ENCODE measurements around the gene RO60. TPM values are rescaled to one million over a fixed set of nuclear protein-coding genes. Genes with fewer than 3 reads are reported as not detected.

RO60 gene
- total and polyA plus RNA-seq, 2 of the 4 experiments (the other 2 are of a cell fraction) = 10.9 to 161 TPM

DNA sequence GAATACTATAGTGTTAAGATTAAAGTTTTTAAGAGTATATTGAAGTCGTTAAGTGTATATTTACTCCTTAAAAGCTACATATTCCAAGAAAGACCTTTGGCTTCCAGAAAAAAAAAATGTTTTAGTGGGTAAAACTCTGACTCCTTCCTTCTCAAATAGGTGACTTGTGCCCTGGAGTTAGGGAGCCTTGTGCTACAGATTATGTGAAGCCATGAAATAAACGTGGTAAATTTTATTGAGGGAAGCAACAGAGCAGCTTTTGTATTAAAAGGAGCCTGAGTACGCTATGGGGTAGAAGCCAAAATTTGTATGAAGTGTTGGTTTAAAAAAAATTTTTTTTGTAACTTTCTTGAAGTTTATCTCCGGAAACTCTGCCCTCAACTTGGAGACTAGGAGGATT, 994 bp downstream of the RO60 start:
- no peak for DNase-seq
- CTCF ChIA-PET = no interaction called here
- intact Hi-C loops (cut with micrococcal nuclease) (no loop called here), in situ Hi-C loops (cut with MboI; ENCODE audit: low sequenced_read_pairs) (no loop called here), dilution Hi-C loops (cut with HindIII; ENCODE audit: low sequenced_read_pairs, unreplicated experiment) (no loop called here)
- Histone ChIP-seq H3K36me3 (ENCODE audit: control insufficient read depth, insufficient read depth, low read length) (no peaks in the 10 kb centered on the region), H3K56ac (ENCODE audit: extremely low read depth, insufficient read depth, low read length) (peak overlapping the region; percentile 25; the same call in 1 of the 2 replicates), H3K4me2 (ENCODE audit: low read depth, low read length) (peak overlapping the region; percentile 83), H4K5ac (ENCODE audit: low read depth, low read length) (no peak overlapping the region), H4K20me1 (ENCODE audit: insufficient read depth, low read length) (peaks cover 15% of the 10 kb centered on the region; the same call in 1 of the 2 replicates), H3K79me1 (ENCODE audit: low read depth in 1 of 2, low read length in 2 of 2) (peaks cover 5 to 38% of the 10 kb centered on the region in 2 experiments; a peak in 2 of 4 replicates), H2BK15ac (ENCODE audit: low read depth, low read length) (no peak overlapping the region), H4K91ac (ENCODE audit: insufficient read depth, low read depth, low read length) (0 out of 2 replicates have a peak overlapping the region, but pooled peaks have one; percentile 4), H3K18ac (ENCODE audit: low read depth, low read length) (no peak overlapping the region), H2BK120ac (ENCODE audit: low read depth, low read length) (no peak overlapping the region), H4K8ac (ENCODE audit: low read depth in 2 of 2, low read length in 2 of 2) (no peak overlapping the region; a peak in 1 of 4 replicates), H2AK9ac (replicated peaks; ENCODE audit: low read depth, low read length, poor library complexity) (no peak overlapping the region), H3K14ac (replicated peaks; ENCODE audit: low read depth, low read length) (0 out of 2 replicates have a peak overlapping the region, but pooled peaks have one; percentile 5), H3K4me1 (ENCODE audit: control insufficient read depth, insufficient read depth, low read length) (peaks cover 2% of the 10 kb centered on the region; the same call in 1 of the 2 replicates), H3K4ac (ENCODE audit: low read depth, low read length) (peak overlapping the region; percentile 27; the same call in 1 of the 2 replicates), H3K4me3 (ENCODE audit: insufficient read depth, low read depth, low read length) (peak overlapping the region; percentile 82), H3K9me1 (ENCODE audit: insufficient read depth, low read length) (peaks cover 6% of the 10 kb centered on the region), H3K27me3 (ENCODE audit: control insufficient read depth, insufficient read depth, low read length) (no peaks in the 10 kb centered on the region), H2BK5ac (ENCODE audit: low read depth, low read length, poor library complexity, severe bottlenecking) (peak overlapping the region; percentile 37), H2AK5ac (ENCODE audit: low read depth, low read length) (no peak overlapping the region), H3K9ac (ENCODE audit: low read depth, low read length) (peak overlapping the region; percentile 79; the same call in 1 of the 2 replicates), H3K27ac (ENCODE audit: insufficient read depth, low read length) (peak overlapping the region; percentile 16; the same call in 1 of the 2 replicates), H3K9me3 (ENCODE audit: control insufficient read depth, insufficient read depth, low read length) (no peaks in the 10 kb centered on the region), H2BK20ac (ENCODE audit: low read depth, low read length) (no peak overlapping the region), H3K23ac (ENCODE audit: low read depth, low read length) (peak overlapping the region; percentile 4), H2AFZ (replicated peaks; ENCODE audit: low read length, poor library complexity) (no peak overlapping the region)
- no peak for ATAC-seq (ENCODE audit: low read depth)
- TF ChIP-seq MAZ (IDR thresholded peaks at IDR 0.05; ENCODE audit: borderline replicate concordance, low read depth, low read length) (no peak), NFE2L2 (IDR thresholded peaks at IDR 0.05; ENCODE audit: low read depth, low read length) (no peak), RAD21 (IDR thresholded peaks at IDR 0.05; ENCODE audit: low read length) (no peak), CEBPB (IDR thresholded peaks at IDR 0.05; ENCODE audit: low read depth, low read length) (no peak), RCOR1 (IDR thresholded peaks at IDR 0.05; ENCODE audit: insufficient replicate concordance, low read length) (no peak), CHD1 (IDR thresholded peaks at IDR 0.05; ENCODE audit: low read depth, low read length) (no peak), RFX5 (IDR thresholded peaks at IDR 0.05; ENCODE audit: low read depth, low read length) (no peak), BHLHE40 (IDR thresholded peaks at IDR 0.05; ENCODE audit: low read depth, low read length) (no peak), POLR2A (IDR thresholded peaks at IDR 0.05; ENCODE audit: low read depth, low read length) (no peak), FOS (IDR thresholded peaks at IDR 0.05; ENCODE audit: low read depth, low read length) (no peak), SMC3 (IDR thresholded peaks at IDR 0.05; ENCODE audit: low read depth, low read length) (no peak)
- TF ChIP-seq, protein P1, sequence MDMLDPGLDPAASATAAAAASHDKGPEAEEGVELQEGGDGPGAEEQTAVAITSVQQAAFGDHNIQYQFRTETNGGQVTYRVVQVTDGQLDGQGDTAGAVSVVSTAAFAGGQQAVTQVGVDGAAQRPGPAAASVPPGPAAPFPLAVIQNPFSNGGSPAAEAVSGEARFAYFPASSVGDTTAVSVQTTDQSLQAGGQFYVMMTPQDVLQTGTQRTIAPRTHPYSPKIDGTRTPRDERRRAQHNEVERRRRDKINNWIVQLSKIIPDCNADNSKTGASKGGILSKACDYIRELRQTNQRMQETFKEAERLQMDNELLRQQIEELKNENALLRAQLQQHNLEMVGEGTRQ (IDR thresholded peaks at IDR 0.05; ENCODE audit: low read depth, low read length) = no peak
- TF ChIP-seq, protein P2, sequence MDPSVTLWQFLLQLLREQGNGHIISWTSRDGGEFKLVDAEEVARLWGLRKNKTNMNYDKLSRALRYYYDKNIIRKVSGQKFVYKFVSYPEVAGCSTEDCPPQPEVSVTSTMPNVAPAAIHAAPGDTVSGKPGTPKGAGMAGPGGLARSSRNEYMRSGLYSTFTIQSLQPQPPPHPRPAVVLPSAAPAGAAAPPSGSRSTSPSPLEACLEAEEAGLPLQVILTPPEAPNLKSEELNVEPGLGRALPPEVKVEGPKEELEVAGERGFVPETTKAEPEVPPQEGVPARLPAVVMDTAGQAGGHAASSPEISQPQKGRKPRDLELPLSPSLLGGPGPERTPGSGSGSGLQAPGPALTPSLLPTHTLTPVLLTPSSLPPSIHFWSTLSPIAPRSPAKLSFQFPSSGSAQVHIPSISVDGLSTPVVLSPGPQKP (IDR thresholded peaks at IDR 0.05; ENCODE audit: borderline replicate concordance, low read depth, low read length) = no peak
- TF ChIP-seq, protein P3, sequence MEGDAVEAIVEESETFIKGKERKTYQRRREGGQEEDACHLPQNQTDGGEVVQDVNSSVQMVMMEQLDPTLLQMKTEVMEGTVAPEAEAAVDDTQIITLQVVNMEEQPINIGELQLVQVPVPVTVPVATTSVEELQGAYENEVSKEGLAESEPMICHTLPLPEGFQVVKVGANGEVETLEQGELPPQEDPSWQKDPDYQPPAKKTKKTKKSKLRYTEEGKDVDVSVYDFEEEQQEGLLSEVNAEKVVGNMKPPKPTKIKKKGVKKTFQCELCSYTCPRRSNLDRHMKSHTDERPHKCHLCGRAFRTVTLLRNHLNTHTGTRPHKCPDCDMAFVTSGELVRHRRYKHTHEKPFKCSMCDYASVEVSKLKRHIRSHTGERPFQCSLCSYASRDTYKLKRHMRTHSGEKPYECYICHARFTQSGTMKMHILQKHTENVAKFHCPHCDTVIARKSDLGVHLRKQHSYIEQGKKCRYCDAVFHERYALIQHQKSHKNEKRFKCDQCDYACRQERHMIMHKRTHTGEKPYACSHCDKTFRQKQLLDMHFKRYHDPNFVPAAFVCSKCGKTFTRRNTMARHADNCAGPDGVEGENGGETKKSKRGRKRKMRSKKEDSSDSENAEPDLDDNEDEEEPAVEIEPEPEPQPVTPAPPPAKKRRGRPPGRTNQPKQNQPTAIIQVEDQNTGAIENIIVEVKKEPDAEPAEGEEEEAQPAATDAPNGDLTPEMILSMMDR (conservative IDR thresholded peaks at IDR 0.05; ENCODE audit: low read depth, low read length) = no peak
- POLR2A ChIA-PET (ENCODE audit: unreplicated experiment) = no interaction called here
- no TSS peak for BruUV-seq (replicated peaks)
- WGBS, 2 experiments (ENCODE audit: extremely low coverage in 2 of 2, insufficient read length in 1 of 2) = 0% methylated on average over 1 of the region's 4 CpGs; no CpG with 5 or more reads in 1 of the 2 experiments
